Stimulated activated CD4-positive, alpha-beta T cell treated with anti-CD3 and anti-CD28 coated beads, Interleukin-12 subunit alpha, Interleukin-12 subunit beta, amount 100 ng/mL, for 48 hours (primary cell): Measurements from ENCODE around the gene RGS6.
A peak's percentile ranks its signal among the peaks of the same experiment; 100 is the strongest.

Source experiments
- DNase-seq, 3 donors: peaks; one replicate each; pipeline ENCODE4 v3.0.0-alpha.2; 2020; ENCODE audit warnings: low read depth in 2 of 3, low spot score in 1 of 3

The RGS6 gene

GRCh38 chr14:72013721-72014345 is 81.6 kb downstream of the RGS6 start:
- no peak for DNase-seq

- DNase-seq = no peak
Observed at GRCh38 chr14:72014486-72014885, 82.3 kb downstream of the RGS6 start.

GRCh38 chr14:72017290-72017689 is 85.1 kb downstream of the RGS6 start:
- no peak for DNase-seq

GRCh38 chr14:72023128-72024042 is 91.2 kb downstream of the RGS6 start:
- no peak for DNase-seq

- peak in 2 of 3 donors; percentile 22 to 26 for DNase-seq
Observed at GRCh38 chr14:72024043-72024407, 91.8 kb downstream of the RGS6 start.

GRCh38 chr14:72024504-72024903 is 92.3 kb downstream of the RGS6 start:
- no peak for DNase-seq

- no peak for DNase-seq
Observed at GRCh38 chr14:72026536-72026935, 94.3 kb downstream of the RGS6 start.

- DNase-seq = no peak
Observed at GRCh38 chr14:72027061-72027460, 94.8 kb downstream of the RGS6 start.

GRCh38 chr14:72033365-72033764 is 101.1 kb downstream of the RGS6 start:
- DNase-seq = no peak

- DNase-seq = no peak
Observed at GRCh38 chr14:72040528-72040927, 108.3 kb downstream of the RGS6 start.

- DNase-seq = no peak
Observed at GRCh38 chr14:72045271-72045670, 113.0 kb downstream of the RGS6 start.

GRCh38 chr14:72045885-72046284 is 113.7 kb downstream of the RGS6 start:
- DNase-seq = no peak

- DNase-seq = peak; percentile 10 to 44 (median 12)
Observed at GRCh38 chr14:72049462-72049861, 117.2 kb downstream of the RGS6 start.

- no peak for DNase-seq
Observed at GRCh38 chr14:72052356-72052755, 120.1 kb downstream of the RGS6 start.

GRCh38 chr14:72053651-72054050 is 121.4 kb downstream of the RGS6 start:
- DNase-seq = no peak

- no peak for DNase-seq
Observed at GRCh38 chr14:72054911-72055310, 122.7 kb downstream of the RGS6 start.

GRCh38 chr14:72057701-72058285 is 125.6 kb downstream of the RGS6 start:
- no peak for DNase-seq

- no peak for DNase-seq
Observed at GRCh38 chr14:72060460-72060859, 128.2 kb downstream of the RGS6 start.

- no peak for DNase-seq
Observed at GRCh38 chr14:72060917-72061316, 128.7 kb downstream of the RGS6 start.

GRCh38 chr14:72061718-72062117 is 129.5 kb downstream of the RGS6 start:
- no peak for DNase-seq

GRCh38 chr14:72063761-72064282 is 131.6 kb downstream of the RGS6 start:
- no peak for DNase-seq

- DNase-seq = no peak
Observed at GRCh38 chr14:72064501-72064900, 132.3 kb downstream of the RGS6 start.
